Keratinocyte (primary cell): ENCODE results near the gene CCR6. TPM values are rescaled to one million over a fixed set of nuclear protein-coding genes. Genes with fewer than 3 reads are reported as not detected.

ENCODE experiments used
- DNase-seq: peaks from one replicate; pipeline ENCODE4 v3.0.0-alpha.2; 2011; ENCODE audit warnings: low read depth, missing footprints, low spot score
- FAIRE-seq: peaks from 2 replicates; lab custom pipeline; 2011; peaks lifted over from hg19 to GRCh38; lab: Jason Lieb, UNC
- H2AFZ ChIP-seq: 2 replicates; pipeline ENCODE4 v1.6.0; 2012; ENCODE audit warnings: low read length, control low read depth, inconsistent platforms; ENCODE audit not compliant: control insufficient read depth
- H3K27ac ChIP-seq: 2 replicates; pipeline ENCODE4 v1.5.1; 2011; ENCODE audit warnings: low read length; ENCODE audit not compliant: control insufficient read depth, insufficient read depth
- H3K27me3 ChIP-seq: 3 replicates; pipeline ENCODE4 v1.6.0; 2011; ENCODE audit warnings: low read length; ENCODE audit not compliant: control insufficient read depth, insufficient read depth; ENCODE audit errors: extremely low read depth
- H3K36me3 ChIP-seq, 2 experiments: 2 replicates in 1 of 2; 3 replicates in 1 of 2; pipeline ENCODE4 v1.5.1; 2011; ENCODE audit warnings: low read length in 2 of 2, mild to moderate bottlenecking in 1 of 2; ENCODE audit not compliant: control insufficient read depth in 2 of 2, insufficient read depth in 2 of 2; ENCODE audit errors: extremely low read depth in 1 of 2
- H3K4me1 ChIP-seq: 3 replicates; pipeline ENCODE4 v1.5.1; 2011; ENCODE audit warnings: low read length; ENCODE audit not compliant: control insufficient read depth, insufficient read depth; ENCODE audit errors: extremely low read depth
- H3K4me2 ChIP-seq: 3 replicates; pipeline ENCODE4 v1.6.0; 2011; ENCODE audit warnings: low read depth, low read length; ENCODE audit not compliant: control insufficient read depth, insufficient read depth; ENCODE audit errors: extremely low read depth
- H3K4me3 ChIP-seq, 3 experiments: fragments of 200-600 bp in 1 of 3; sonication (generic) in 1 of 3; 2 replicates in 2 of 3; 3 replicates in 1 of 3; pipeline ENCODE4 v1.5.1; 2011 to 2016; ENCODE audit warnings: low read length in 3 of 3, mild to moderate bottlenecking in 3 of 3, control low read depth in 2 of 3, inconsistent platforms in 1 of 3, low read depth in 1 of 3, mixed read lengths in 1 of 3, mixed run types in 1 of 3, moderate library complexity in 1 of 3; ENCODE audit not compliant: control insufficient read depth in 2 of 3, insufficient read depth in 2 of 3; ENCODE audit errors: extremely low read depth in 1 of 3
- H3K79me2 ChIP-seq: 2 replicates; pipeline ENCODE4 v1.6.0; 2012; ENCODE audit warnings: low read length; ENCODE audit not compliant: control insufficient read depth, insufficient read depth
- H3K9ac ChIP-seq: 3 replicates; pipeline ENCODE4 v1.6.0; 2011; ENCODE audit warnings: low read length; ENCODE audit not compliant: control insufficient read depth, insufficient read depth; ENCODE audit errors: extremely low read depth
- H3K9me1 ChIP-seq: 3 replicates; pipeline ENCODE4 v1.6.0; 2011; ENCODE audit warnings: low read length; ENCODE audit not compliant: control insufficient read depth, insufficient read depth; ENCODE audit errors: extremely low read depth
- H3K9me3 ChIP-seq: 2 replicates; pipeline ENCODE4 v1.5.1; 2012; ENCODE audit warnings: low read depth, low read length; ENCODE audit not compliant: control insufficient read depth
- H4K20me1 ChIP-seq: 3 replicates; pipeline ENCODE4 v1.6.0; 2011; ENCODE audit warnings: low read length; ENCODE audit not compliant: control insufficient read depth, insufficient read depth; ENCODE audit errors: extremely low read depth
- CTCF ChIP-seq, 3 experiments: IDR thresholded peaks in 1 of 3; conservative IDR thresholded peaks in 1 of 3; optimal IDR thresholded peaks in 1 of 3; 2 replicates in 2 of 3; 3 replicates in 1 of 3; pipeline versions ENCODE3 to v1.5.1; 2011; ENCODE audit warnings: low read length in 3 of 3, mild to moderate bottlenecking in 3 of 3, moderate library complexity in 2 of 3, control low read depth in 1 of 3, inconsistent platforms in 1 of 3; ENCODE audit not compliant: insufficient read depth in 2 of 3; ENCODE audit errors: extremely low read depth in 1 of 3
- EZH2 ChIP-seq: IDR thresholded peaks from one replicate; pipeline ENCODE4 v1.6.1; 2012; ENCODE audit warnings: inconsistent platforms, mild to moderate bottlenecking, low read length, moderate library complexity
- dilution Hi-C: fragments of 300-500 bp; cut with MboI; formaldehyde crosslinking; loops from one replicate; pipeline ENCODE4 v1.7.0; 2020; ENCODE audit warnings: low sequenced_read_pairs; ENCODE audit not compliant: extremely low pct_ligation_motif_present
- polyA plus RNA-seq, 5 experiments: library from polyadenylated mRNA; depleted of rRNA in 3 of 5; stranded (reverse) in 3 of 5; stranded (forward) in 1 of 5; unstranded in 1 of 5; fragments of >200 nt; gene quantifications; 1 replicate in 1 of 5; 2 replicates in 3 of 5; 3 replicates in 1 of 5; pipeline versions ENCODE4 v1.2.1 to v1.2.3, GENCODE V29; 2011 to 2012; ENCODE audit warnings: missing spikeins in 2 of 5, low read depth in 1 of 5, low replicate concordance in 1 of 5

CCR6 gene
- polyA plus RNA-seq, 1 donor (not counting 4 experiments of a cell fraction or from before 2014, with no cell fraction given) = not detected

- H3K79me2 ChIP-seq = no peaks in the 10 kb centered on the region
- DNase-seq = no peak
- H4K20me1 ChIP-seq = no peaks in the 10 kb centered on the region
- H3K4me2 ChIP-seq = no peak overlapping the region
- H3K9ac ChIP-seq = no peak overlapping the region
- no peaks in the 10 kb centered on the region for H3K9me1 ChIP-seq
- no peaks in the 10 kb centered on the region for H3K9me3 ChIP-seq
- dilution Hi-C loops = no loop called here
- no peaks in the 10 kb centered on the region for H3K27me3 ChIP-seq
- no peak for FAIRE-seq
- H3K4me3 ChIP-seq = no peak overlapping the region
- no peaks in the 10 kb centered on the region for H3K36me3 ChIP-seq
- no peak overlapping the region for H2AFZ ChIP-seq
- no peak for TF ChIP-seq EZH2
- TF ChIP-seq CTCF (optimal IDR thresholded peaks at IDR 0.05 in 1 of 3, IDR thresholded peaks at IDR 0.05 in 1 of 3, conservative IDR thresholded peaks at IDR 0.05 in 1 of 3; ENCODE audit: extremely low read depth in 1 of 3, insufficient read depth in 2 of 3, low read length in 3 of 3) = no peak
- H3K27ac ChIP-seq = no peak overlapping the region
- H3K4me1 ChIP-seq = no peaks in the 10 kb centered on the region
Measured at GRCh38 chr6:167136376-167136775, 13.5 kb downstream of the CCR6 start.

- no peaks in the 10 kb centered on the region for H3K27me3 ChIP-seq
- no peak overlapping the region for H3K4me2 ChIP-seq
- H3K36me3 ChIP-seq = no peaks in the 10 kb centered on the region
- H3K27ac ChIP-seq = no peak overlapping the region
- no peaks in the 10 kb centered on the region for H3K9me3 ChIP-seq
- H2AFZ ChIP-seq = no peak overlapping the region
- no peak overlapping the region for H3K4me3 ChIP-seq
- DNase-seq (no peak), FAIRE-seq (no peak)
- no peak overlapping the region for H3K9ac ChIP-seq
- H3K4me1 ChIP-seq = no peaks in the 10 kb centered on the region
- H3K9me1 ChIP-seq = no peaks in the 10 kb centered on the region
- TF ChIP-seq EZH2 (no peak), CTCF (optimal IDR thresholded peaks at IDR 0.05 in 1 of 3, IDR thresholded peaks at IDR 0.05 in 1 of 3, conservative IDR thresholded peaks at IDR 0.05 in 1 of 3; ENCODE audit: extremely low read depth in 1 of 3, insufficient read depth in 2 of 3, low read length in 3 of 3) (no peak)
- H4K20me1 ChIP-seq = no peaks in the 10 kb centered on the region
- dilution Hi-C loops = no loop called here
- no peaks in the 10 kb centered on the region for H3K79me2 ChIP-seq
Measured at GRCh38 chr6:167137081-167137480, 14.2 kb downstream of the CCR6 start.
